HepG2 (cell line): Measurements from ENCODE around the gene PRM3. TPM values are rescaled to one million over a fixed set of nuclear protein-coding genes. Genes with fewer than 3 reads are reported as not detected.

ENCODE experiments used
- BCL6 ChIP-seq: IDR thresholded peaks from 2 replicates; pipeline ENCODE4 v1.6.1; 2016; ENCODE audit warnings: missing genetic modification reagents, missing compliant biosample characterization
- FOXK2 ChIP-seq: fragments of 450-650 bp; IDR thresholded peaks from 2 replicates; pipeline ENCODE4 v1.6.1; 2016
- HDAC6 ChIP-seq: fragments of 200-600 bp; sonication (generic); IDR thresholded peaks from 2 replicates; pipeline ENCODE4 v1.7.0; 2017; ENCODE audit warnings: mild to moderate bottlenecking, antibody characterized with exemption, low read length, low read depth
- HMG20B ChIP-seq: conservative IDR thresholded peaks from 2 replicates; pipeline ENCODE4 v1.6.1; 2016; ENCODE audit warnings: missing genetic modification reagents, missing compliant biosample characterization
- MBD4 ChIP-seq: IDR thresholded peaks from 2 replicates; pipeline ENCODE4 v1.6.1; 2012; ENCODE audit warnings: low read length, inconsistent platforms, borderline replicate concordance
- NFIC ChIP-seq: IDR thresholded peaks from 2 replicates; pipeline ENCODE4 v1.6.1; 2012; ENCODE audit warnings: mild to moderate bottlenecking, low read length, inconsistent platforms
- NFKBIZ ChIP-seq: IDR thresholded peaks from 2 replicates; pipeline ENCODE4 v1.6.1; 2018; ENCODE audit warnings: missing genetic modification reagents, missing compliant biosample characterization
- PRPF4 ChIP-seq: fragments of 200-400 bp; formaldehyde crosslinking; IDR thresholded peaks from 2 replicates; pipeline ENCODE4 v1.6.1; 2016; ENCODE audit warnings: low read length, low read depth; ENCODE audit not compliant: poor library complexity, severe bottlenecking
- SNAPC4 ChIP-seq: sonication (generic); formaldehyde crosslinking; IDR thresholded peaks from 2 replicates; pipeline ENCODE4 v1.4.0; 2020; ENCODE audit warnings: mild to moderate bottlenecking, missing genetic modification reagents
- THAP8 ChIP-seq: sonication (generic); formaldehyde crosslinking; IDR thresholded peaks from 2 replicates; pipeline ENCODE4 v1.5.1; 2020; ENCODE audit warnings: missing genetic modification reagents, mild to moderate bottlenecking, borderline replicate concordance
- XRCC5 ChIP-seq: fragments of 200-400 bp; formaldehyde crosslinking; optimal IDR thresholded peaks from 2 replicates; pipeline ENCODE3; 2017; ENCODE audit warnings: mild to moderate bottlenecking, low read length
- ZNF101 ChIP-seq: sonication (generic); formaldehyde crosslinking; IDR thresholded peaks from 2 replicates; pipeline ENCODE4 v1.4.0; 2020; ENCODE audit warnings: mild to moderate bottlenecking, low read depth, missing genetic modification reagents, borderline replicate concordance
- ZNF224 ChIP-seq: sonication (generic); formaldehyde crosslinking; IDR thresholded peaks from 2 replicates; pipeline ENCODE4 v1.5.0; 2020; ENCODE audit warnings: mild to moderate bottlenecking, missing genetic modification reagents
- ZNF264 ChIP-seq: sonication (generic); formaldehyde crosslinking; IDR thresholded peaks from 2 replicates; pipeline ENCODE4 v1.4.0; 2020; ENCODE audit warnings: missing genetic modification reagents
- ZNF292 ChIP-seq: sonication (generic); formaldehyde crosslinking; IDR thresholded peaks from 2 replicates; pipeline ENCODE4 v1.8.1; 2022; ENCODE audit warnings: mild to moderate bottlenecking, low read depth, missing genetic modification reagents, borderline replicate concordance
- ZNF512 ChIP-seq: sonication (generic); formaldehyde crosslinking; IDR thresholded peaks from 2 replicates; pipeline ENCODE4 v1.4.0; 2020; ENCODE audit warnings: mild to moderate bottlenecking, missing genetic modification reagents
- ZNF839 ChIP-seq: sonication (generic); formaldehyde crosslinking; IDR thresholded peaks from 2 replicates; pipeline ENCODE4 v1.4.0; 2020; ENCODE audit warnings: missing genetic modification reagents, mild to moderate bottlenecking, borderline replicate concordance
- polyA plus RNA-seq, 8 experiments: library from polyadenylated mRNA; depleted of rRNA in 3 of 8; stranded (reverse) in 7 of 8; unstranded in 1 of 8; fragments of >200 nt; fragmentation: Illumina TruSeq in 4 of 8; extraction: Trizol in 4 of 8; gene quantifications; 2 replicates each; pipeline versions ENCODE4 v1.2.1 to v1.2.3, GENCODE V29; 2011 to 2016; ENCODE audit warnings: low read depth in 4 of 8, missing spikeins in 1 of 8, mixed read lengths in 1 of 8; ENCODE audit not compliant: insufficient read depth in 1 of 8
- total RNA-seq, 5 experiments: library from RNA; depleted of rRNA; stranded (reverse); fragments of >200 nt; fragmentation: Illumina TruSeq; extraction: Trizol; gene quantifications; 2 replicates each; pipeline ENCODE4 v1.2.3, GENCODE V29; 2016; ENCODE audit warnings: low read depth in 1 of 5
- TF ChIP-seq, protein P1 (sequence below): sonication (generic); formaldehyde crosslinking; IDR thresholded peaks from 2 replicates; pipeline ENCODE4 v1.4.0; 2020; ENCODE audit warnings: missing genetic modification reagents, borderline replicate concordance
- TF ChIP-seq, protein P2 (sequence below): sonication (generic); formaldehyde crosslinking; IDR thresholded peaks from 2 replicates; pipeline ENCODE4 v1.4.0; 2020; ENCODE audit warnings: missing genetic modification reagents, mild to moderate bottlenecking, borderline replicate concordance

The PRM3 gene
- total and polyA plus RNA-seq, 2 of the 13 experiments (the other 11 are each of a cell fraction or from before 2014, with no cell fraction given): not detected

DNA sequence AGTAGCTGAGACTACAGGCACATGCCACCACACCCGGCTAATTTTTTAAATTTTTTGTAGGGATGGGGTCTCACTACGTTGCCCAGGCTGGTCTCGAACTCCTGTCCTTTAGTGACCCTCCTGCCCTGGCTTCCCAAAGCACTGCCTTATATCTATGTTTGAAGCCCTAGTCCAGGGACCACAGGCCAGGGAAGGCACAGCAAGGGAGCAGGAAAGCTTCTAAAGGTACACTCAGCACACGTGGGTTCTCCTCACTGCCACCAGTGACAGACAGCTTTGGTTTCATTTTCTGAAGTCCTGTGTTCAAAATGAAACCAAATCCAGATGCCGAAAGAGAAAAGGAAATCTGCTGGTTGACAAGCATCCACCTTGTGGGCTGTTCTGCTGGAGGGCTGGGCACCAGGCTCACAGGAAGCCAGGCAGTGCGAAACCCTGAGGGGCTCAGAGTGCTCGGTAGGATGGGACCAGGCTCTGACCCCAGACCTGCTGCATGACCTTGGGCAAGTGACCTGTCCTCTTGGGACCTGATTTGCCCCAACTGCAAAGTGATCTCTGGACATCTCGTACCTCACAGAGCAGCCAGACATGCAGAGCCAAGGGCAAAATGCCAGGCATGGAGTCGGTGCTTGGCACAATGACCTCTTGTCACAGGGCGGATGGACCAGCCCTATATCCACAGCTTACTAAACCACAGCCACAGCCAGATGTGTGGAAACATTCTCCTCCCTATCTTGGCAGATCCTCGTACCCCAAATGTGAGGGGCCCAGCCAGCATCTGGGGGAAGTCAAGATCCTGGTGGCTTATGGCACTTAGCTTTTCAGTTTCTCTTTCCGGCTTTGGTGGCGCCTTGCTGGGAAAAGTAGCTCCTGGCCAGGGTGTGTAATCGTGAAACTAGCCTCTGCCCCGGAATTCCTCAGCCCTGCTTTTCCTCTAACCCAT is 14.6 kb downstream of the PRM3 start (continued):
- TF ChIP-seq, protein P1, sequence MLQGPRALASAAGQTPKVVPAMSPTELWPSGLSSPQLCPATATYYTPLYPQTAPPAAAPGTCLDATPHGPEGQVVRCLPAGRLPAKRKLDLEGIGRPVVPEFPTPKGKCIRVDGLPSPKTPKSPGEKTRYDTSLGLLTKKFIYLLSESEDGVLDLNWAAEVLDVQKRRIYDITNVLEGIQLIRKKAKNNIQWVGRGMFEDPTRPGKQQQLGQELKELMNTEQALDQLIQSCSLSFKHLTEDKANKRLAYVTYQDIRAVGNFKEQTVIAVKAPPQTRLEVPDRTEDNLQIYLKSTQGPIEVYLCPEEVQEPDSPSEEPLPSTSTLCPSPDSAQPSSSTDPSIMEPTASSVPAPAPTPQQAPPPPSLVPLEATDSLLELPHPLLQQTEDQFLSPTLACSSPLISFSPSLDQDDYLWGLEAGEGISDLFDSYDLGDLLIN (CRISPR knock-in tag): no peak
- TF ChIP-seq SNAPC4 (CRISPR knock-in tag) (peak; percentile 68; the same call in 1 of the 2 replicates), ZNF839 (CRISPR knock-in tag) (no peak), XRCC5 (peak; percentile 69), ZNF224 (no peak), BCL6 (CRISPR knock-in tag) (no peak), PRPF4 (no peak), FOXK2 (no peak; the same call in 1 of the 2 replicates), ZNF292 (CRISPR knock-in tag) (no peak; the same call in 1 of the 2 replicates), NFKBIZ (CRISPR knock-in tag) (peak; percentile 23; the same call in 1 of the 2 replicates), HDAC6 (no peak), THAP8 (CRISPR knock-in tag) (no peak), ZNF101 (no peak; the same call in 1 of the 2 replicates), NFIC (no peak), ZNF512 (CRISPR knock-in tag) (no peak; the same call in 1 of the 2 replicates), HMG20B (CRISPR knock-in tag) (no peak), ZNF264 (no peak), MBD4 (no peak)
- TF ChIP-seq, protein P2, sequence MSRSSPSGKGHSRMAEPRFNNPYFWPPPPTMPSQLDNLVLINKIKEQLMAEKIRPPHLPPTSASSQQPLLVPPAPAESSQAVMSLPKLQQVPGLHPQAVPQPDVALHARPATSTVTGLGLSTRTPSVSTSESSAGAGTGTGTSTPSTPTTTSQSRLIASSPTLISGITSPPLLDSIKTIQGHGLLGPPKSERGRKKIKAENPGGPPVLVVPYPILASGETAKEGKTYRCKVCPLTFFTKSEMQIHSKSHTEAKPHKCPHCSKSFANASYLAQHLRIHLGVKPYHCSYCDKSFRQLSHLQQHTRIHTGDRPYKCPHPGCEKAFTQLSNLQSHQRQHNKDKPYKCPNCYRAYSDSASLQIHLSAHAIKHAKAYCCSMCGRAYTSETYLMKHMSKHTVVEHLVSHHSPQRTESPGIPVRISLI (CRISPR knock-in tag): no peak; the same call in 1 of the 2 replicates
